CD4-positive, alpha-beta T cell treated with Interferon gamma for 1 hour (primary cell): ENCODE measurements around the gene MMP3.
"Not testable (repeated sequence)": the region's sequence is repeated elsewhere in the genome, so short reads cannot be mapped to it uniquely, and the experiment has no call there.

Experiments used
- DNase-seq: peaks from one replicate; pipeline ENCODE4 v3.0.0-alpha.2; 2020

Gene MMP3

DNA sequence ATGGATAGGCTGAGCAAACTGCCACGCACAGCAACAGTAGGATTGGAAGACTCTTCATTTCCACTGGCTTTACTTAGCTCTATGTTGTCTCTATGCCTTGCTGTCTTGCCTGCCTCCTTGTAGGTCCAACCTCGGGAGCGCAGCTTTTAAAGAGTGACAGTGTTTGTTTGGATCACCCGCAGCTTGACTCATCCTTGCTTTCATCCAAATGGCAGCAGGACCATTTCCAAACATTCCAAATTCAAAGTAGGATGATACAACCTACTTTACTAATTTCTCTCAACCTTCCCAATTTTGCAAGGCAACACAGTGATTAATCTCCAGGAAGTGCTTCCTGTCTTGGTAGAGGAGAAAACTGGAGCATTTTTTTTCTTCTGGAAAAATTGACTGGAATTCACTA lies at the start of gene MMP3:
TSS of gene MMP3 (minus strand) at position 121 of the 400 bp plus-strand sequence. CDS start at position 58, 63 bp downstream.
- no peak for DNase-seq

DNA sequence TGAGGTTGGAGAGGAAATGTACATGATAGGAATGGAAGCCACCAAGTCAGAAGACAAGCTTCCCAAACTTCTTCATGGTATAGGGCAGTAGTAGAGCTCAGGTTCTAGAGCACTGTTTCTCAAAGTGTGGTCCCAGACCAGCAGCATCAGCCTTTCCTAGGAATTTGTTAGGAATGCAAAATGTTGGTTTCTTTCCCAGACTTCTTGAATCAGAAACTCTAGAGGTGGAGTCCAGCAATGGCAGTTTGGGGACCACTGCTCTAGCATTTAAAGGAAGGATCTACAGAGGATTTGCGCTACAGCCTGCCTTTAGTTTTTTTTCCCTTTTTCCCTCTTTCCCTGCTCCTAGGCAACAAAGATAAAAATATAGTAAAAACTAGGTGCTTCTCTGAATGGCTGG lies 48.3 kb upstream of the MMP3 start:
- DNase-seq, result no peak

GRCh38 chr11:102886999-102887398 lies 43.6 kb upstream of the MMP3 start:
- DNase-seq, result no peak

DNA sequence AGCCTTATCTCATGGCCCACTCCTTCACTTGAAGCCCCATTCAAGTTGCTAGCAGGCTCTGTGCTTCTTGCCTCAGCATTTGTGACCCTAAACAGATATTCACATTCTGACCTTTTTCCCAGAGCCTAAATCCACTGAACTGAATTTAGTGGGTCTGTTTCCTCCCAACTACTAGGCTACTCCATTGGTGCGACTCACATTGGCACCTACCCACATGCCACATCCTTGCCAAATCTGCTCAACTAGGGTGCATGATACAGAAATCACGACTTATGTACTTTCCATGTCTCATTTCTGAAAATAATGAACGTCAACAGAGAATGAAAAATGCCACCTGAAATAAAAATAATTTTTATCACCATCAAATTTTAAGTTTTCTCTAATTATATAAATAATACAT lies 39.7 kb upstream of the MMP3 start:
- DNase-seq, result no peak

- no peak for DNase-seq
These were observed 39.1 kb upstream of the MMP3 start for GRCh38 chr11:102882389-102883024.

- no peak for DNase-seq
These were observed 36.4 kb upstream of the MMP3 start for GRCh38 chr11:102879801-102880200.

DNA sequence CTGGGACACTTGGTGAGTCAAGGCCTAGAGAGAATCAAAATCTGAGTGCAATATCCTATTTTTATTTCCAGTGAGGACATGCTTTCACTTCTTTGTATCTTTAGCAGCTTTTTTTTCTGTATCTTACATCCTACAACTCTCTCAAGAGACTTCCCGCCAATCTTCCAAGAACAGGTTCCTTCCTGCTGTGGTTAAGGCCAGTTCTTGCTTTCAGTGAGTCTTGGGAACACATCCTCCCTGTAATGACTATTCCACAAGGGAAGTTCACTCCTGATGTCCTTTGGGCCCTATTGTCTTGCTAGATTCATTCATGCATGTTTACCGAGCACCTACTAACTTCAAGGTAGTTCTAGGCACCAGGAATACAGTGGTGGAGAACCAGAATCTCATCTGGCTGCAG lies 35.2 kb upstream of the MMP3 start:
- no peak for DNase-seq

DNA sequence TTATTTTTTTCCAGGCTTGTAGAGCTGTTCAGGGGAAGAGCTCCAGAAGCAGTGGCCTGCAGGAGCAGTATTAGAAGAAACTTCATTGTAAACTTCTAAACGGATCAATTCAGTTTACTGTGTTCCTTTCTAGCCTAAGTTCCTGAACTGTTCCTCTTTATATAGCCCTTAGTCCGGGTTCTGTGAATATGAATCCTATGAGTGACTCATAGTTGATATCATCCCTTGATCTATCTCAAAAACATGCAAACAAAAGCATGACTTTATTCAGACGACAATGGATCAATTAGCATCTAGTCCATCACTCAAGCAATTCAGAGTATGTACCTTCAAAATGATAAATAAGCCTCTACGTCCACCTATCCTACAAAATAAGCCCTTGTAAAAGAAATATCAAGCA lies 31.4 kb upstream of the MMP3 start, which contains the start of gene MMP12:
TSS of gene MMP12 (minus strand) at position 131 of the 400 bp plus-strand sequence. CDS start at position 86, 45 bp downstream.
- DNase-seq, result no peak

GRCh38 chr11:102869354-102869964 lies 26.1 kb upstream of the MMP3 start:
- not testable (repeated sequence) for DNase-seq

GRCh38 chr11:102868339-102868738 lies 24.9 kb upstream of the MMP3 start:
- no peak for DNase-seq

DNA sequence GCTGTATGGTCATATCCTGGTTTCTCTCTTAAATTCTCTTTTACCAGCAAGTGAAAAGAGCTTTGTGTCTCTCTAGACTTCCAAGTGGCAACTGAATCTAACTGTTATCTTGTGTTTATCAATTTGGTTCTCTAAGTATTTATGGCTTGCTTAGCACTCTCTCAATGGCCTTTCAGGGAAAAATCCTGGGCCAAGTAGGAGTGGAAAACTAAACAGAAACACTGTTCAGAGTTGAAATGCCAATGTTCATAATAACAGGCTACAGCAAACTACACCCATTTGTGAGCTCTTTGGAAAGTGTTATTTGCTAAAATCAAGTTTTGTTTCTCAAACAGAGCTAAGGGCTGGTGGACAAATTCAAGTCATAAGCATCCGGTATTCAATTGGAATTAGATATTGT lies 21.3 kb upstream of the MMP3 start:
- DNase-seq, result no peak

DNA sequence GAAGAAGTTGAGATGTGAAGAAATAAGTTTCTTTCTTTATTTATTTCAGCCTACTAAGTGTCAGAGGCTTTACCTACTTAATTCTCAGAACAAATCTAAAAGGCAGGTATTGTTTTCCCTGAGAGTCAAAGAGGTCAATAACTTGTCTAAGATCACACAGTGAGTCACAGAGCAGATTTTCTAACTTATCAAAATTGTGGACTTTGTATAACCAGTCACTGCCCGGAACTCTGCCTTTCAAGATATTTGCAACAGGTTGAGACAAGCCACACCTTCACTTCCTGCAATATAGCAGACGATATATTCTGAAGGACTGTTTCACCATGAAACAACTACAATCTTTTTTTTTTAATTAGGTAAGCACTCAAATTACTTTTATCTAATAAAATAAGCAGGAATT lies 10.5 kb upstream of the MMP3 start:
- DNase-seq, result no peak

DNA sequence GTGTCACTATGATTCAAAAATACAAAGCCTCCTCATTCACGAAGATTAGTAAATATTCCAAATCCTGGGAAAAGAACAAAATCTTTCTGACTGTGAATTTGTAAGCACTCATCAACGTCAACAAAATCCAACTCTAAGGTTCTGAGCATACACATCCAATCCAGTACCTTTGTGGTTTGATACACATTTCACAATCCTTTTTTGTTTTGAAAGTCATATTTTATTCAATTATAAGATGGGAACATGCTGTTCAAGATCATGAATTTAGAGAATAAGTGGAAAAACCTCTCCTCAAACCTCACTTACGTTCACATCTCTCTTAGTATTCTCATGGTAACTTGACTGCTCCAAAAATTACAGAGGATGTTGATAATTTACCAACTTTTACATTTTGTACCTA lies 9.6 kb upstream of the MMP3 start:
- DNase-seq, result no peak

DNA sequence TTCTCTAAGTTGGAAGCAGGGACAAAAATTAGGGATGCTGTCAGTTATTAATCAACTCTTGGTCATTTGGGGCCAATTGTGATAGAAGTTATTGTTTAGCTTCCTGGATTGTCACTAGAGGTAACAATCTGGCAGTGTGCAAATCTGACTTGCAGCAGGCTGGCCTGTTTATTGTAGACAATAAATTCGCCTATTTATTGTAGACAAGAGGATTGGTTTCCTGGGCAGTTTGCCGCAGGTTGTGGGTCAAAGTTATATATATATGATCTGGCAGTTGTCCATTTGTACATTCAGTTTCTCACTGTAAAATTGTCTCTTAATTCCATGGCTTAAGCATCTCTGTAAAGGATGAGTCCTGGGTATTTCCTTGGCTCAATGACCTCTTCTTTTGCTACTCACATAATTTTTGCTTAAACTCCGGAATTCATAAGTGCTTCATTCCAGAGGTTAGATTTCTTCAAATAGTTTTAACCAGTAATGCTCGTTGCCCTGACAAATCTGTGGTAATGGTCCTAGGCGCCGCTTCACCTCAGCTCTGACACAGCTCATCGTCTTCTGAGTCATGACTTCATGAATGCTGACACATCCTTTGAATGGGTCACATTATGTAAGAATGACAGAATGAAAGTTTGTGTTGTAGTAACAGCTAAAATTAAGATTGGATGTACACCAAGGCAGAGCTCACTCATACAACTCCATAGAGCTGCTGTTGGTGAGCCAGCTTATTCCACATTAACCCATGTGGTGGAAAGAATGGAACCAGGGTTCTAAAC lies 7.8 kb upstream of the MMP3 start:
- no peak for DNase-seq

DNA sequence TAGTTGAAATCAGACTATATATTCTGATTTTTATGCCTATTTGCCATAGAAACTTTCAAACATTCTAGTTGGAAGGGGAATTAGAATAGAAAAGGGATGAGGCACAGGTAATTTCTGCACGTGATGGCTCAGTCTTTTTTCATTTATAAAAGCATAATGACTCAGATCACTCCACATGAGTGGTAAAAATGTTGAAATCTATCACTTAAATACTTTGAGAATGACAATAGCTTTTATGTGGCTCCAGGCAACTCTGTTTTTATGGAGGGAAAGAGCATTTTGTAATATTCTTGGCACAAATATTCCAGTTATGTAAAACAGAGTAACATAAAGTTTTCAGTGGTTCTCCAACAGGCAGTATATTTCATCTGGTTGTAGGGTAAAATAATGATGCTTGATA lies 5.9 kb upstream of the MMP3 start:
- no peak for DNase-seq

- DNase-seq, result no peak
These were observed 2.9 kb upstream of the MMP3 start for GRCh38 chr11:102846292-102846691.

DNA sequence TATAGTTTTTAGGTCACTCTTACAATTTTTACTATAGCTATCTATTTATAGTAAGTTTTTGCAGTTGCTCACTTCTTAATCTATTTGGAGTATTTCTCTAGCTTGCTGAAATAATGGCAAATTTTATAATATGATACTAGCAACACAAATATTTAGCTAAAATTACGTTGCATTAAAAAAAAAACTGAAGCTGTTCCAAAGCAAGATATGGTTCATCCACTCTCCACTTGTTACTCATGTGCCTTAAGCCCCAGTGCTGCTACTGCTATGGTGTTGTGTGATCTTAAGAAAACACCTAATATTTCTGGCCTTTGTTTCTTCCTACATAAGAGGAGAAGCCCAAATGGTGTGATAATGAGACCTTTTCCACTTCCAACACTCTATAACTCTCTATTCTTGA lies 479 bp downstream of the MMP3 start:
- DNase-seq, result no peak

DNA sequence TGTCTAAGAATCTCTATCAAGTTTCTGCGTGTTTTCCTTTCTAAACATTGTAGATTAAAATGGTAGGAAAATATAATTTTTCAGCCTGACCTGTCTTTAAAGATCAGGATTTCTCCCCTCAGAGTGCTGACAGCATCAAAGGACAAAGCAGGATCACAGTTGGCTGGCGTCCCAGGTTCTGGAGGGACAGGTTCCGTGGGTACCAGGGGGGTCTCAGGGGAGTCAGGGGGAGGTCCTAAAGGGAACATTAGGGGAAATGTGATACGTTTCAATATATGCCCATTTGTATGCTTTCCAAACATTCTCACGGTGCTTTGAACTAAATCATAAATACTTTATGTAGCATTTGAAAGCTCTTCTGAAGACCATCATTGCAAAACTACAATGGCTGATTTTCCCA lies 3.4 kb downstream of the MMP3 start:
- no peak for DNase-seq

DNA sequence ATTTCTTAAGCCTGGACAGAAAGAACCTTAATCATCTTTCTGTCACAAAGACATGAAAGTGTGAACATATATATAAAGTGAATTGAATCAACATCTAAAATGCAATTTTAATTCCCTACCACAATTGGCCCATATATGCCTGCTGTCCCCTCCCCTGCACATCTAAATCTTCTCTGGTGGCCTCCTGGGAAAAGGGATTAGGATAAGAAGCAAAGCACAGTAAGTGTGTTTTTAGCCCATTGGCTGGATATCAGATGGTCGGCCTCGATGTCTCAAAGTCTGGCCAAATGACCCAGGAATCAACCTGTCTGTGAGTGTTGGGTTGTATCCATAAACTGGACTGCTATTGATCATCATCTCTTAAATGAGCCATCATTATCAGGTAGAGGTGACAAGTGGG lies 5.8 kb downstream of the MMP3 start:
- no peak for DNase-seq

DNA sequence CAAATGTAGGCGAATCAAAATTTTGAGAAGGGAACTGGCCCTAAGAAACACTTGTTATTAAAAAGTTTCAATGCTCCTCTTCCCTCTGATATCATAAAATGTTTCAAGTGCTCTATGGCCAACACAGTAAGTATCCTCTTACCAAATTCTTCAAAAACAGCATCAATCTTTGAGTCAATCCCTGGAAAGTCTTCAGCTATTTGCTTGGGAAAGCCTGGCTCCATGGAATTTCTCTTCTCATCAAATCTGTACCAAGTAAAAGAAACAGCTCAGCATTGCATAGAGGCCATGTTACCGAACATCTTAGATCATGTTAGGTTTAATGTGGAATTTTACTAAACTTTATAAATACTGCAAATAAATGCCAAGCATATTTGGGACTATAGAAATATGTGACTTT lies 6.3 kb downstream of the MMP3 start:
- no peak for DNase-seq

GRCh38 chr11:102836290-102836875 lies 7.0 kb downstream of the MMP3 start:
- no peak for DNase-seq

GRCh38 chr11:102833731-102834130 lies 9.7 kb downstream of the MMP3 start:
- no peak for DNase-seq

DNA sequence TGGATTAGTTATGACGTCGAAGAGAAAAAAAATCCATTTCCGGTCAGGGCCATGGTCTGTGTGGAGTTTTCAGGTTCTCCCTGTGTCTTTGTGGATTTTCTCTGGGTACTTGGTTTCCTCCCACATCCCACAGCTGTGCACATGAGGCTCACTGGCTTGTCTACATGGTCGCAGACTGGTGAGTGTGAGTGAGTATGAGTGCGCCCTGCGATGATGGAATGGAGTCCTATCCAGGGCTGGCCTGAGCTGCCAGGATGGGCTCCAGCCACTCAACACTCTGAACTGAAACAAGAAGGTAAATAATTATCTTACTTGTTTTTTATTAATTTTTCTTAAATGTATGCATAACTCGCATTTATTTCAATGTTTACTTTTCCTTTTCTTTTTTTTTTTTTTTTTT lies 10.8 kb downstream of the MMP3 start:
- no peak for DNase-seq
